Heart left ventricle (tissue), 13 donors: Measurements from ENCODE around the gene LRRC55.

ENCODE experiments used
- CTCF ChIP-seq, 12 donors: fragments of 200-600 bp; sonication (generic) in 4 of 12; IDR thresholded peaks; one replicate each; pipeline versions ENCODE4 v1.5.0 to v1.8.0; 2018 to 2022; ENCODE audit warnings: antibody characterized with exemption in 12 of 12, mild to moderate bottlenecking in 5 of 12
- POLR2A ChIP-seq, 2 donors: fragments of 450-650 bp; IDR thresholded peaks; one replicate each; pipeline ENCODE4 v1.6.1; 2017; ENCODE audit warnings: antibody characterized with exemption in 2 of 2, mild to moderate bottlenecking in 2 of 2, moderate library complexity in 2 of 2
- donor health status: ischemic (EF 13 %, LVEDD 7.1; RV severe dilation, severe dysfunction).
- donor health status: DM: no; HTN: yes; CAD: no.
- donor health status: DM: no; HTN: no; CAD: no.
- donor health status: ischemic (EF 25% LVEDD 6.9; RV normal size, moderate dysfunction).
- donor health status: ischemic (EF 25% LVEDD 5.7; RV mildly dilated, moderate dysfunction).
- donor health status: ischemic (EF 35%, LVEDD 5.7; RV mildly dilated, moderate dysfunction).
- donor health status: nonischemic (EF 11% LVEDD 7.7; RV severe dilation, severe dysfunction).
- donor health status: DM: yes; HTN: yes; CAD: no.
- donor health status: PGD.
- donor health status: ischemic (EF 29% LVEDD 5.4; RV normal size, mild dysfunction).
- donor health status: nonischemic (EF 23%, LVEDD 6.1; RV moderate dilation, normal function).

GRCh38 chr11:57199330-57199729, 17.6 kb downstream of the LRRC55 start:
- TF ChIP-seq CTCF (IDR thresholded peaks at IDR 0.05) (no peak), POLR2A (IDR thresholded peaks at IDR 0.05) (no peak)
